Renal cortical epithelial cell (primary cell): ENCODE measurements around the gene PCYT1A. TPM values are rescaled to one million over a fixed set of nuclear protein-coding genes. Genes with fewer than 3 reads are reported as not detected.

ENCODE experiments used
- DNase-seq: peaks from one replicate; pipeline ENCODE4 v3.0.0-alpha.2; 2011; ENCODE audit warnings: low read depth
- total RNA-seq: library from RNA; depleted of rRNA; stranded (reverse); fragments of >200 nt; gene quantifications from 2 replicates; pipeline ENCODE4 v1.2.3, GENCODE V29; 2014

The PCYT1A gene
- total RNA-seq, 1 donor from 2014 or later = 73.6 TPM

- DNase-seq = no peak
Measured at GRCh38 chr3:196236223-196236622, 51.3 kb downstream of the PCYT1A start.

DNA sequence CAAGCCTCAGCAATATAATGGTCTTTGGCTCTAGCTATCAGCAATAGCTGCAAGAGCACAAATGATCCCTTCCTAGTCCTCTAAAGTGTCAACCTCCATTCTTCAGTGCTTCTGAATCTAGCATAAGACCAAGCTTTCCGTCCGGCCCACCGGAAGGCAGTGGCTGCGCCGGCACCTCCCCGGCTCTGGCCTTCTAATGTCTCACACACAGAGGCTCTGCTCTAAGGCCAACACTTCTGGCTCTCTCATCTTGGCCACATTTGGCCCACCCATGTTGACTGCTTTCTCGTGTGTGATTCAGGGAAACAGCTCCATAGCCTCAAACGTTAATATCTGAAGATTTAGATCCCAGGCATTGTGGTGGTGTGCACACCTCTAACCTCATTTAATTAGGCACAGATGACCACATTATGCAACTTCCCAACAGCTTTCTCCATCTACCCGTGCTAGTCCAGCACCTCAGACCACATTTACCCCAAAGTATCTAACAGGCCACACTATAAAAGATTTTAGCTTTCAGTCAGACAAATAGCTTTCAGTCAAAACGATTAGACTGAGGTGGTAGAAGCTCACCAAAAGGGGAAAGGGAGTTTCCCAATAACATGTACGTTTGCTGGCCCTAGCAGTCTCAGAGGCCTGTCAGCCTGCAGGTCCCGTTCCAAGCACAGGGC is 51.9 kb downstream of the PCYT1A start:
- DNase-seq = no peak

GRCh38 chr3:196232882-196233251 is 54.7 kb downstream of the PCYT1A start:
- no peak for DNase-seq

- DNase-seq = no peak
Measured at GRCh38 chr3:196232154-196232881, 55.2 kb downstream of the PCYT1A start.

DNA sequence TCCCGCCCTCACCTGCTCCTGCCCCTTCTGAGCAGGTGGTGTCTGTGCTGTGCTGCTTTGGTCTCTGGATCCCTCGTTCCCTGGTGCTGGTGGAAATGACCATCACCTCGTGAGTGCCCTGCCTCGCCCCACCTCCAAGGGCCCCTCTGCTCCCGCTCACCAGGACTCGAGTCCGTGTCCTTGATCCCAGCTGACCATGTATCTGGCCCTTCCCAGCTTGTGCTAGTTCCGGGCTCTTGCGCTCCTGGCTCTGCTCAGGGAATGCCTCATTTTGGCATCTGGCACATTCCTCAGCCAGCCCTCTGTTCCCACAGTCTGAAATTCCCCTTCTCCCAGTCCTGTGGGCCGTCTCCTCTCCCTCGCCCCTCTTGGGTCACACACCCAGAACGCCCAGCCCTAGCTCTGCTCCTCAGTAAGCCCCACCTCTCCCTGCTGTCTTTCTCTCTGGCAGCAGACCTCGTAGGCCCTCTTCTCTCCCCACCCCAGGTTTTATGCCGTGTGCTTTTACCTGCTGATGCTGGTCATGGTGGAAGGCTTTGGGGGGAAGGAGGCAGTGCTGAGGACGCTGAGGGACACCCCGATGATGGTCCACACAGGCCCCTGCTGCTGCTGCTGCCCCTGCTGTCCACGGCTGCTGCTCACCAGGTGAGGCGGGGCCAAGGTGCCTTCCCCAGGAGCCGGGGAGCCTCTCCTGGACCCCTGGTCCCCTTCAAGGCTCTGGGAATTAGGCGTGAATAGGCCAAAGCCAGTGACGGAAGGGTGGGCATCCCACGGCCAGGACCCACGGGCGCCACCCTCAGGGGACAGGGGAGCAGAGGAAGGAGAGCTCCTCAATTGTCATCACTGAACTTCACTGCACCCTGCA is 59.7 kb downstream of the PCYT1A start:
- DNase-seq = peak; percentile 19

DNA sequence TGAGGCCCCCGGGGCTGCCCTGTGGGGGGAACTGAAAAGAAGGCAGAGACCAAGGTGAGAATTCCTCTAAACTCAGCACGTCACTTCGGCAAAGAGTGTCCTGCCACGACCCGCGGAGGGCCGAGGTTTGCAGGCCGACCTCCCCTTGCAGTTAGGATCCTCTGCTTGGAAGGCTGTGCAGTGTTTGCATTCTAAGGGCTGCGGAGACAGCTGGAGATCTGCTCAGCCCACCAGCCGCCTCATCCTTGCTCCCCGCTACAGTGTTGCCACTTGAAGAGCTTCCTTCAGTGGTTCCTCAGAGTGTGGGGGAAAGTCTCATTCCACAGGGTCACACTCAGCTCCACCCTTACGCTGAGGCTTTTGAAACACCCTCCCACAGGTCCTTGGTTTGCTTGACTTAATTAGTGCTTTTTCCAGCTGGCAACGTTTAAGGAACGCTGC is 60.4 kb downstream of the PCYT1A start:
- no peak for DNase-seq

DNA sequence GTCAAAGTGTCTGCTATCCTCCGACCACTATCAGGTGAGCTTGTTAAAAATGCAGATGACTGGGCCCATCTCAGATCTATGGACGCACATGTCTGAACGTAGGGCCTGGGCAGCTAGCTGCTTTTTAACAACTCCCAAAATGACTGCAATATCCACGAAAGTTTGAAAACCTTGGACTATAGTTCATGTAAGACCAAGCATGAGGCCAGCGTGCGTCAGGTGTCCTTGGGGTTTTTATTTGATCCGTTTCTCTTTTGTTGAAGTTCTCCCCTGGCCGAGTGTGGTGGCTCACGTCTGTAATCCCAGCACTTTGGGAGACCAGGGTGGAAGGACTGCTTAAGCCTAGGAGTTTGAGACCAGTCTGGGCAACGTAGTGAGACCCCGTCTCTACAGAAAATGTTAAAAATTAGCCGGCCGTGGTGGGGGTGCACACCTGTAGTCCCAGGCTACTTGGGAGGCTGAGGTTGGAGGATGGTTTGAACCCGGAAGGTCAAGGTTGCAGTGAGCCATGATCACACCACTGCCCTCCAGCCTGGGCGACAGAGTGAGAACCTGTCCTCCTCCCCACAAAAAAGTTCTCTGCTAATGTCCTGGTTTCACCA is 61.7 kb downstream of the PCYT1A start:
- no peak for DNase-seq

- DNase-seq = no peak
Measured at GRCh38 chr3:196225086-196225485, 62.4 kb downstream of the PCYT1A start.

GRCh38 chr3:196222876-196223595 is 64.5 kb downstream of the PCYT1A start:
- DNase-seq = no peak

GRCh38 chr3:196220991-196221390 is 66.5 kb downstream of the PCYT1A start:
- DNase-seq = peak; percentile 19

GRCh38 chr3:196220587-196220986 is 66.9 kb downstream of the PCYT1A start:
- no peak for DNase-seq

DNA sequence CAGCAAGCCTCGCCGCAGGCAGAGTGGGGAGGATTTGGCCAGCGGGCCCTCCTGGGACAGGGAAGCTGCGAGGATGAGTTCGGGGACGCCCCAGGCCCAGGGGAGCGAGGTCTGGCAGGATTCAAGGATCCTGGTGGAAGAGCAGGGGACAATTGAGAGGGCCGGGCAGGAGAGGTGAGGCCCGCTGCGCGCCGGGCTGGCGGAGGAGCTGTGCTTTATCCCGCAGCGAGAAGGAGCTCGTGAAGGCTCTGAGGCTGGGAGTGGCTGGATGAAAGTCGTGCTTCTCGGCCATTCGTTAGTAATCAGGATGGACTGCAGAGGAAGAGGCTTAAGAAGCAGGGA is 67.6 kb downstream of the PCYT1A start:
- no peak for DNase-seq

DNA sequence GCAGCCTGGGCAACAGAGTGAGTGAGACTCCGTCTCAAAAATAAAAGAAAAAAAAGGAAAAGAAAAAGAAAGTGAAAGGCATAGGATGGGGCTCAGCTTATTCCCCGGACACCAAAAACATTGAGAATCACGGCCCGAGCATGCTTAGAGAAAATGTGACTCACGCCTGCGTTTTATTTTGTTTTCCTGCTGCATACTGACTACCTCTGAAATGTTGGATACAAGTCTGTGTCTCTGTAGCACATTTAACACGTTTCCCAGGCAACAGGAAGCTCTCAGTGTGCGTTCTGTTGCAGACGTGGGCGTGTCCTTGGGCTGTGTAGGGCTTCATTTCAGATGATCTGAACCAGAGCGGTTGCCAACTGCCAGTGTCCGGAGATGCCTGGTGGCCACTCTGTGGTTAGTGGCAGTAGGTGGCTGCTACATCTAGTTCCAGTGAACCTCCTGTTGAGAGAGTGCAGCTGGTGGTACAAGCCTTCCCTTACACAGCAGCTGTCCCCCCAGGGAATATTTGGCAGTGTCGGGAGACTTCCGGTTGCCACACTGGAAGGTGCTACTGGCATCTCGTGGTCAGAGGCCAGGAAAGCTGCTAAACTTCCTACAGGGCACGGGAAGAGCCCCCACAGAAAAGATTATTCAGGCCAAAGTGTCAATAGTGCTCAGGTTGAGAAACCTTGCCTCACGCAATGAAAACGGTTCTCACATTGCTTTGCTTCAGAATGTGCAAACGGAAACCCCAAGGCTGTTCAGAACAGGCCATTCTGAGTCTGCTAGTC is 68.1 kb downstream of the PCYT1A start:
- peak; percentile 71 for DNase-seq

- no peak for DNase-seq
Measured at GRCh38 chr3:196218155-196218712, 69.3 kb downstream of the PCYT1A start.

DNA sequence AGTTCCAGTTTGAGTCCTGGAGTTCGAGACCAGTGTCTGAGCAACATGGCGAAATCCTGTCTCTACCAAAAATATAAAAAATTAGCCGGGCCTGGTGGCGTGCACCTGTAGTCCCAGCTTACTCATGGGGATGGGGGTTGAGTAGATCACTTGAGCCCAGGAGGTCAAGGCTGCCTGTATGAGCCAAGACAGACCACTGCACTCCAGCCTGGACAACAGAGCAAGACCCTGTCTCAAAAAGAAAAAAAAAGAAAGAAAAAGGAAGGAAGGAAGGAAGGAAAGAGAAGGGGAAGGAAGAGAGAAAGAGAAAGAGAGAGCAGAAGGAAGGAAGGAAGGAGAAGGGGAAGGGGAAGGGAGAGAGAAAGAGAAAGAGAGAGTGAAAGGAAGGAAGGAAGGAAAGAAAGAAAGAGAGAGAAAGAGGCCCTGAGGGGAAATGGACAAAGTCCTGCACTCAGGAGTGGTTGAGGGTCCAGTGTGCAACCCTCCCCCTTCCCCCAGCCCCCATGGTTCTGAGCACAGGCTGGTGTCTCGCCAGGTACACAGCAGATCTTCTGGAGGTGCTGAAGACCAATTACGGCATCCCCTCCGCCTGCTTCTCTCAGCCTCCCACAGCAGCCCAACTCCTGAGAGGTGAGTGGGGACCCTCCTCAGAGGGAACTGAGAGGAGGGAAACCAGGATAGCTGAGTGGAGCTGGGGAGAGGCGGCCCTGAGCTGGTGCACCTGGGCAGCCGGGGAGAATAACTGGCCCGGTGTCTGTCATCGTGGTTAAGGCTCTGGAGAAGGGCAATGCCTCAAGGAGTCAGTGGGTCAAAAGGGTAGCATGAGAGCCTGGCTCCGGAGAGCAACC is 70.0 kb downstream of the PCYT1A start:
- DNase-seq = no peak

GRCh38 chr3:196216681-196217211 is 70.8 kb downstream of the PCYT1A start:
- no peak for DNase-seq

- DNase-seq = no peak
Measured at GRCh38 chr3:196216089-196216564, 71.4 kb downstream of the PCYT1A start, which contains the start of gene SLC51A. TSS of gene SLC51A (plus strand) at chr3:196216534. CDS start at chr3:196216713, 179 bp downstream.

GRCh38 chr3:196215493-196216020 is 72.0 kb downstream of the PCYT1A start:
- DNase-seq = no peak
